Stimulated activated CD8-positive, alpha-beta memory T cell treated with anti-CD3 and anti-CD28 coated beads, Interleukin-12 subunit alpha, Interleukin-12 subunit beta, amount 100 ng/mL, for 1 hour (primary cell): ENCODE measurements around the gene ALPP.
"Not testable (repeated sequence)": the region's sequence is repeated elsewhere in the genome, so short reads cannot be mapped to it uniquely, and the experiment has no call there.

Experiments
- DNase-seq: peaks from one replicate; pipeline ENCODE4 v3.0.0-alpha.2; 2020; ENCODE audit warnings: low read depth

The ALPP gene

GRCh38 chr2:232422051-232422450 is 43.5 kb downstream of the ALPP start:
- DNase-seq, result no peak

GRCh38 chr2:232422996-232423395 is 44.4 kb downstream of the ALPP start:
- not testable (repeated sequence) for DNase-seq

- DNase-seq, result not testable (repeated sequence)
Measured at GRCh38 chr2:232423407-232423806, 44.9 kb downstream of the ALPP start.

- DNase-seq, result no peak
Measured at GRCh38 chr2:232431705-232432590, 53.4 kb downstream of the ALPP start.
